ENCODE measurements around the gene MDK.

- TF ChIP-seq CTCF (IDR thresholded peaks at IDR 0.05), result no peak
- TF ChIP-seq EP300 (IDR thresholded peaks at IDR 0.05), result no peak
- no peak for TF ChIP-seq POLR2AphosphoS5 (IDR thresholded peaks at IDR 0.05)
- no peak for TF ChIP-seq POLR2A (IDR thresholded peaks at IDR 0.05)
Measured at GRCh38 chr11:46383974-46384701, 2.7 kb downstream of the MDK start.

Data from stomach (tissue), 4 donors.